GM19372 (cell line): ENCODE data around the gene GPR132.

Experiments used
- ATAC-seq: cut with Tn5 transposase; IDR thresholded peaks from one replicate; pipeline ENCODE4 v1.9.1; 2021; ENCODE audit warnings: mild to moderate bottlenecking, low read depth, moderate library complexity; ENCODE audit not compliant: unreplicated experiment

Gene GPR132

DNA sequence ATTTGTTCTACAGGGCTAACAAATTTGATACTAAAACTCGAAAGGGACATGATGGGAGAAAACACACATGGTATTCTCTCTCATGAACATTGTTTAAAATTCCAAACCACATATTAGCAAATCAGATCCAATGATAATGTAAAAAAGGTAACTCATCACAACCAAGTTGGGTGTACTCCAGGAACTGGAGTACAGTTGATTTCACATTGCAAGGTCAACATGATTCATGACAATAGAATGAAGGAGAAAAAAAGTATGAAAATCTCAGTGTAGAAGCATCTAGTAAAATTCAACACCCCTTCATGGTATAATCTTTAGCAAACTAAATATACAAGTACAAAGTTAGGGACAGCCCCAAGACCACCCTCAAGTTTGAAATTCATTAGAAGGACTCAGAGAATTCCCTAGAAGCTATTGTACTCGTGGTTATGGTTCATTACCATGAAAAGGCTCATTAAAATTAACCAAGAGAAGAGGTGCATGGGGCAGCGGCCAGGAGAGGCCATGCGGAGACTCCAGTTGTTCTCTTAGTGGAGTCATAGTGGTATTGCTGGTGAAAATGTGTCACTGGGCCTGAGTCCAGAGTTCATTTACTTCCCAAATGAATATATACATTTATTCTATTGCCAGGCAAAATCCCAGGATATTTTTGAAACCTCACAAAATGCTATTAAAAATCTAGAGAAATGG is 41.3 kb downstream of the GPR132 start:
- ATAC-seq = no peak

DNA sequence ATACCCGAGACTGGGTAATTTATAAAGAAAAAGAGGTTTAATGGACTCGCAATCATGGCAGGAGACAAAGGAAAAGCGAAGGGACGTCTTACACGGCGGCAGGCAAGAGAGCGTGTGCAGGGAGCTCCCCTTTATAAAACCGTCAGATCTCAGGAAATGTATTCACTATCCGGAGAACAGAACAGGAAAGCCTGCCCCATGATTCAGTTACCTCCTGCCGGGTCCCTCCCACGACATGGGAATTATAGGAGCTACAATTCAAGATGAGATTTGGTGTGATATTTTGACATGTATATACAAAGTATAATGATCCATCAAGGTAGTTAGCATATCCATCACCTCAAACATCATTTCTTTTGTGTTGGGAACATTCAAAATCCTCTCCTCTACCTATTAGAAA is 42.1 kb downstream of the GPR132 start:
- no peak for ATAC-seq

DNA sequence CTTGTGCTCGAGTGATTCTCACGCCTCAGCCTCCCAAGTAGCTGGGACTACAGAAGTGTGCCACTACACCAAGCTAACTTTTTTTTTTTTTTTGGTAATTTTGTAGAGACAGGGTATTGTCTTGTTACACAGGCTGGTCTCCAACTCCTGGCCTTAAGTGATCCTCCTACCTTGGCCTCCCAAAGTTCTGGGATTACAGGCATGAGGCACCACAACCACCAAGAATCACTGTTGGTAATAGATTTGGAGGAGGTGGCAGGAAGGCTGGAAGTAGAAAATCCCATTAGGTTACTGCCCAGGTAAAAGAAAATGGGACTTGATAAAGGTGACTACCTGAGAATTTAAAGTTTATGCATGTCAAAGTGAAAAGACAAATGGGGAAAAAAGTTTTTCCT is 43.0 kb downstream of the GPR132 start:
- no peak for ATAC-seq

DNA sequence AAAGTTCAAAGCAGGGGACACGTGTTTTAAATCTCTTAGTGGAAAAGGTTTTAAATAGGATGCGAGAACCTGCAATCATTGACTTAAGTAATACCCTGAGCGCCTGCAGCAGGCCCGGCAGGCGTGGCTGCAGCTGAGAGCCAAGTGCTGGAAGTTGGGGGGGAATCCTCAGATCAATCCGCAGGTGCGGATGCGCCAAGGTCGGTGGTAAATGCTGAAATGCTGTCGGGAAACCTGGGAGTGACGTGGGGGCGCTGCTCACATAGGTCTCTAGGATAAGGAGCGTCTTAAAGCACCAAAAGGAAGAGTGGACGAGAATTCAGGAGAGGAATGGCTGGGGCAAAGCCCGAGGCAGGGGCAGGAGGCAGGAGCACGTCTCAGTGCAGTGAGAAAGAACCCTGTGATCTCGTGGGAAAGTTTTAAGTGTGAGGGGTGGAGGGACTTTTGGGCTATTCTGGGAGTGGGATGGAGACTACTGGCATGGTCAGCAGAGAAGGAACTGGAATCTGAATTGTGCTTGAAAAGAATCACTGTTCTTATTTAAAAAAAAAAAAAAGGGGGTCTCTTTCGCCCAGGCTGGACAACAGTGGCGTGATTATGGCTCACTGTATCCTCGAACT is 43.5 kb downstream of the GPR132 start:
- ATAC-seq = no peak

- ATAC-seq = peak; percentile 77
Observed at GRCh38 chr14:105020815-105021655, 44.2 kb downstream of the GPR132 start, which contains the start of gene CDCA4. CDCA4 (minus strand) TSS chr14:105021083; CDS start chr14:105011929, 9,154 bp downstream.

DNA sequence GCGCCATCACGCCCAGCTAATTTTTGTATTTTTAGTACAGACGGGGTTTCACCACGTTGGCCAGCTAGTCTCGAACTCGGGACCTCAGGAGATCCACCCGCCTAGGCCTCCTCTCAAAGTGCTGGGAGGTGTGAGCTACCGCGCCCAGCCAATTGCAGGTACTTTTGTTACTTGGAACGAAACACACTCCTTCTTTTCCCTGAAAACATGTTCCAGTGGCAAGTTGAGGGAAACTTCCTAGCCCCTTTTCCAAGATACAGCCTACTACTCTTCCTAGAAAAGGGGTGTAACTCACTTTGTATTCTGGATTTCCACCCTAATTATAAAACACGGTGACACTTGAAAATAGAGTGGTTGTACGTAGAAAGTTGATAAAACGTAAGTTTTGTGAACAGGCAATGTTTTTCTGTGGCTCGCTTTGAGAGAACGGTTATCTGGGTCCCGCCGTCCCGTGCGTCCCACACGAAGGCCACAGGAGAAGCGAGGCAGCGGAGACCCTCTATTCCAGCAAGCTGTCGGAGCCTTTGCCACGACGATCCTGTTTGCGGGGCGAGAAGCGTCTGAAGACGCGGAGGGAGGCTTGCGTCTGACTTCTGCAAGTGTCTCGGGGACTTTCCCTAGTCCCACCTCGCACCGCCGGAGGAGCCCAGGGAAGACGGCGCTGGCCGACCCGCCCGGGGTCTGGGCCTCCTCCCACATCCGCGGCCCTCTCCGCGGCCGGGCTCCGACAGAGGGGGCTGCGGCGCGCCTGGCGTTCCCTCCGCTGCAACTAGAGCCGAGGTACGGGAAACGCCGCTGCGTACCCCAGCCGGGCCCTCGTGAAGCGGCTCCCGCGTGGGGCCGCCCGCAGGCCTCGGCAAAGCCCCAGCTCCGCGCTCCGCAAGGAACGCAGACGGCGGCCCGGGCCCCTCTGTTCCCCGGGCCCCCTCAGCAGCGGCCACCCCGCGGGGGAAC is 45.1 kb downstream of the GPR132 start:
- peak; percentile 9 for ATAC-seq

DNA sequence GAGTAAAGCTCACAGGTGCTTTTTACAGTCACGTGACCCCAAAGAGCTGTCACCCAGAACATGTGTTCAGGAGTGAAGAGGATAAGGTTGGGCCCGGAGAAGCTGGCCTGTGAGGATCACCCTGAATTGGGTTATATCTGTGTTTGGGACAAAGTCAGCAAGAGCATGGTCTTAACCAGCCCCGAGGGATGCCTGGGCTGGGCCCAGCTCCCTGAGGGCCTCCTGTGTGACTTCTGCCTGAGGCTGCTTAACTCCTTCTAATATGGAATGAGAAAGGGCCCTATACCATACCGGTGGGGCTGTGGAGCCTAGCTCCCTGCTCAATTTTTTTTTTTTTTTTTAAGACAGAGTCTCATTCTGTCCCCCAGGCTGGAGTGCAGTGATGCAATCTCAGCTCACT is 46.8 kb downstream of the GPR132 start:
- ATAC-seq = no peak

GRCh38 chr14:105015905-105016304 is 49.3 kb downstream of the GPR132 start:
- no peak for ATAC-seq

DNA sequence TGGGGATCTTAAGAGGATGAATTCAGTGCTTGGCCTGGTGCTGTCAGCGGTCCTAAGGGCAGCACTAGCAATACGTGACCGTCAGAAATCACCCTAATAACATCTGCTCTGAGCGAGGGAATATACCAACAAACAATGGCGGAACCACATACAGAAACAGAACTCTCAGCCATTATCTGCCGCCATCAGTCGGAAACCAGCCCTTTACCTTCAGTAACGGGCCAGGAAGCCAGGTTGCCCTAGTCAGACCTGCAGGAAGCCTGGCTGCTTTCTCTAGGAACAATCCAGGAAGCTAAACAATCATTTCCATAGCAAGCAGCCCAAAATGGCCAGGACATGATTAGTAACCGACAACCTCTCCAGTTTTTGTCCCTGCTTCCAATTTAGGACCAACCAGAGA is 50.0 kb downstream of the GPR132 start:
- ATAC-seq = no peak

DNA sequence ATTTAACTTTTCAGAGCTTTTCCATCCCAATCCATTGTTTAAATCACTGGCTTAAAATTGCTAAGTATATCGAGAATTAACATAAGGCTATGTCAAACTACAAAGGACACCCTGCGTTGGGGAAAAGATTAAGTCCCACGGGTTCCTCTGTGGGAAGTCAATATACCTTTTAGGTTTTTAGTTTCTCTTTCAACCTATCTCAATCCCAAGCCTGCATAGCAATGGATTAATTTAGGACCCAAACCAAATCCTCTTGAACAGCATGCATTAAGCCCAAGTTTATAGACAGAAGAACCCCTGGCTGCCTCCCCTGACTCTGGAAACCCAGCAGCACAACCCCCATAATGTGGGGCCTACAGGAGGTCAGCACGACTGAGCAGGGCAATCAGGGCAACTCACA is 50.6 kb downstream of the GPR132 start:
- ATAC-seq = no peak

- ATAC-seq = no peak
Observed at GRCh38 chr14:105014032-105014431, 51.2 kb downstream of the GPR132 start.

- no peak for ATAC-seq
Observed at GRCh38 chr14:105013150-105013785, 52.0 kb downstream of the GPR132 start.

DNA sequence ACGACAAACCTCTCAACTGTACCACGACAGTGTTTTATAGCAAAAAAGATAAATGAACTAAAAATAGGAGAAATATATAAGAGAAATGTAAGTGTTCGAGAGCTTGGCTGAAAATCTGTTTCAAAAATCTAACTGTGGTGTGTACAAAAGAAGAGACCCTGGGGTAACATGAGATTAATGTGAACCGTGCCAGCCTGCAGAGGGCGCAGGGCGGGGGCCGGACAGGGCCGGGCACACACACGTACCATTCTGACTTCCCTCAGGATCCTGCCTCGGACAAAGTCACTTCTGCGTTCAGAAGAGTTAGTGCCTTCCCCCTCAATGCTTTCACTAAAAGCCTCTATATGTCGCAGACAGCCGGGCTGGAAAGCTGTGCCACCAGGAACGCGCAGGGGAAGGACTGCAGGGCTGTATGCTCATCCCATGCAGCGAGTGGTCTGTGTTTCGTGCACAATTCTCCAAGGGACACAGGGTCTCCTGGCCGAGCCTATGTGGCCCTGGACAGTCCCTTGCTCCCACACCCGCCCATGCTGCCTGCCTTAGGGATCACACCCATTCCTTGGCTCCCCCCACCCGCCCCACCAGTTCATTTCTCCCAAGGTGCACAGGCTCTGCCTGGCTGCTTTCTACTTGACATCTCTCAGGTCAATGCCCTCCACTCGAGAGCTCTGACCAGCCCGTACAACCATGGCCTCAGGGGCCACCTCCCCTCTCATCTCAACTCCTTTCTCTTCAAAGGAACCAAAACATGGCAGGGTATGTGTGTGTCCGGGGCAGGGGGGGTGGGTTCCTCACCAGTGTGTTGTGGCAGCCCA is 52.9 kb downstream of the GPR132 start:
- no peak for ATAC-seq

GRCh38 chr14:105011312-105011990 is 53.8 kb downstream of the GPR132 start:
- ATAC-seq = no peak

- ATAC-seq = no peak
Observed at GRCh38 chr14:105010891-105011291, 54.3 kb downstream of the GPR132 start.

GRCh38 chr14:105010106-105010505 is 55.1 kb downstream of the GPR132 start:
- ATAC-seq = no peak

- no peak for ATAC-seq
Observed at GRCh38 chr14:105007593-105008264, 57.5 kb downstream of the GPR132 start.
